MCF 10A (cell line): Measurements from ENCODE around the gene SRRM1. TPM values are rescaled to one million over a fixed set of nuclear protein-coding genes. Genes with fewer than 3 reads are reported as not detected.

Source experiments
- Bru-seq: library from RNA; stranded (reverse); fragments of 400-500 nt; gene quantifications from one replicate; lab custom pipeline; 2021; lab: Mats Ljungman, UMichigan
- BruChase-seq, 2 experiments: library from RNA; stranded (reverse); fragments of 400-500 nt; gene quantifications; one replicate each; lab custom pipeline; 2021; lab: Mats Ljungman, UMichigan
- BruUV-seq: library from RNA; stranded (reverse); fragments of 400-500 nt; replicated peaks from 2 replicates; lab custom pipeline; 2021; lab: Mats Ljungman, UMichigan
- CTCF ChIA-PET: fragments of 300-600 bp; sonication (Branson Sonifier 250); formaldehyde crosslinking; extraction: SDS; loops from one replicate; lab custom pipeline; 2021; ENCODE audit warnings: antibody characterized with exemption, inconsistent platforms; lab: Yijun Ruan, JAX
- POLR2A ChIA-PET: fragments of 300-600, 350-650 bp; sonication (Branson Sonifier 250); formaldehyde crosslinking; extraction: SDS; loops from one replicate; lab custom pipeline; 2020; ENCODE audit warnings: antibody characterized with exemption, inconsistent platforms; lab: Yijun Ruan, JAX
- DNase-seq: peaks from one replicate; pipeline ENCODE4 v3.0.0-alpha.2; 2018; ENCODE audit not compliant: unreplicated experiment
- H3K27ac Mint-ChIP-seq: one replicate; pipeline ENCODE4 v1.8.0; 2022; ENCODE audit warnings: mild to moderate bottlenecking, low read depth, mixed read lengths; ENCODE audit not compliant: unreplicated experiment
- H3K27me3 Mint-ChIP-seq: one replicate; pipeline ENCODE4 v1.8.0; 2022; ENCODE audit warnings: mixed read lengths; ENCODE audit not compliant: insufficient read depth, unreplicated experiment
- H3K36me3 Mint-ChIP-seq: one replicate; pipeline ENCODE4 v1.8.0; 2022; ENCODE audit warnings: mild to moderate bottlenecking, moderate library complexity, mixed read lengths; ENCODE audit not compliant: insufficient read depth, unreplicated experiment
- H3K4me1 Mint-ChIP-seq: one replicate; pipeline ENCODE4 v1.8.0; 2022; ENCODE audit warnings: mixed read lengths; ENCODE audit not compliant: insufficient read depth, unreplicated experiment
- H3K4me3 Mint-ChIP-seq: one replicate; pipeline ENCODE4 v1.8.0; 2022; ENCODE audit warnings: mild to moderate bottlenecking, moderate library complexity, mixed read lengths; ENCODE audit not compliant: unreplicated experiment
- H3K9me3 Mint-ChIP-seq: one replicate; pipeline ENCODE4 v1.8.0; 2022; ENCODE audit warnings: mixed read lengths; ENCODE audit not compliant: unreplicated experiment
- intact Hi-C: fragments of 100-400 bp; cut with micrococcal nuclease; formaldehyde crosslinking; loops from 2 replicates; pipeline ENCODE4 v1.14.1; 2022
- long read RNA-seq: library from polyadenylated mRNA; stranded (forward); transcript quantifications from one replicate; pipeline ENCODE4 v2.0.0, GENCODE V29; 2022
- total RNA-seq: library from RNA; stranded (reverse); gene quantifications from 2 replicates; pipeline ENCODE4 v1.2.3, GENCODE V29; 2022
- TF ChIP-seq, protein P1 (sequence below): fragments of 200-600 bp; IDR thresholded peaks from one replicate; pipeline ENCODE4 v1.8.0; 2022; ENCODE audit warnings: antibody characterized with exemption, mild to moderate bottlenecking; ENCODE audit not compliant: unreplicated experiment

Gene SRRM1, protein sequence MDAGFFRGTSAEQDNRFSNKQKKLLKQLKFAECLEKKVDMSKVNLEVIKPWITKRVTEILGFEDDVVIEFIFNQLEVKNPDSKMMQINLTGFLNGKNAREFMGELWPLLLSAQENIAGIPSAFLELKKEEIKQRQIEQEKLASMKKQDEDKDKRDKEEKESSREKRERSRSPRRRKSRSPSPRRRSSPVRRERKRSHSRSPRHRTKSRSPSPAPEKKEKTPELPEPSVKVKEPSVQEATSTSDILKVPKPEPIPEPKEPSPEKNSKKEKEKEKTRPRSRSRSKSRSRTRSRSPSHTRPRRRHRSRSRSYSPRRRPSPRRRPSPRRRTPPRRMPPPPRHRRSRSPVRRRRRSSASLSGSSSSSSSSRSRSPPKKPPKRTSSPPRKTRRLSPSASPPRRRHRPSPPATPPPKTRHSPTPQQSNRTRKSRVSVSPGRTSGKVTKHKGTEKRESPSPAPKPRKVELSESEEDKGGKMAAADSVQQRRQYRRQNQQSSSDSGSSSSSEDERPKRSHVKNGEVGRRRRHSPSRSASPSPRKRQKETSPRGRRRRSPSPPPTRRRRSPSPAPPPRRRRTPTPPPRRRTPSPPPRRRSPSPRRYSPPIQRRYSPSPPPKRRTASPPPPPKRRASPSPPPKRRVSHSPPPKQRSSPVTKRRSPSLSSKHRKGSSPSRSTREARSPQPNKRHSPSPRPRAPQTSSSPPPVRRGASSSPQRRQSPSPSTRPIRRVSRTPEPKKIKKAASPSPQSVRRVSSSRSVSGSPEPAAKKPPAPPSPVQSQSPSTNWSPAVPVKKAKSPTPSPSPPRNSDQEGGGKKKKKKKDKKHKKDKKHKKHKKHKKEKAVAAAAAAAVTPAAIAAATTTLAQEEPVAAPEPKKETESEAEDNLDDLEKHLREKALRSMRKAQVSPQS
- total RNA-seq (154 and 171 TPM in 2 replicates), Bru-seq, nascent RNA (percentile 96 among the genes with signal in this experiment), BruChase-seq, experiment 1, labeled RNA remaining after a 6-hour chase (percentile 98 among the genes with signal in this experiment), BruChase-seq, experiment 2, labeled RNA remaining after a 2-hour chase (percentile 97 among the genes with signal in this experiment)
- long read RNA-seq, full-length matches to known transcripts, result 34 of 264 reads
- long read RNA-seq, partial matches to known transcripts, result 30 of 264 reads
- long read RNA-seq, other reads (novel, unspliced or antisense), result 200 of 264 reads

DNA sequence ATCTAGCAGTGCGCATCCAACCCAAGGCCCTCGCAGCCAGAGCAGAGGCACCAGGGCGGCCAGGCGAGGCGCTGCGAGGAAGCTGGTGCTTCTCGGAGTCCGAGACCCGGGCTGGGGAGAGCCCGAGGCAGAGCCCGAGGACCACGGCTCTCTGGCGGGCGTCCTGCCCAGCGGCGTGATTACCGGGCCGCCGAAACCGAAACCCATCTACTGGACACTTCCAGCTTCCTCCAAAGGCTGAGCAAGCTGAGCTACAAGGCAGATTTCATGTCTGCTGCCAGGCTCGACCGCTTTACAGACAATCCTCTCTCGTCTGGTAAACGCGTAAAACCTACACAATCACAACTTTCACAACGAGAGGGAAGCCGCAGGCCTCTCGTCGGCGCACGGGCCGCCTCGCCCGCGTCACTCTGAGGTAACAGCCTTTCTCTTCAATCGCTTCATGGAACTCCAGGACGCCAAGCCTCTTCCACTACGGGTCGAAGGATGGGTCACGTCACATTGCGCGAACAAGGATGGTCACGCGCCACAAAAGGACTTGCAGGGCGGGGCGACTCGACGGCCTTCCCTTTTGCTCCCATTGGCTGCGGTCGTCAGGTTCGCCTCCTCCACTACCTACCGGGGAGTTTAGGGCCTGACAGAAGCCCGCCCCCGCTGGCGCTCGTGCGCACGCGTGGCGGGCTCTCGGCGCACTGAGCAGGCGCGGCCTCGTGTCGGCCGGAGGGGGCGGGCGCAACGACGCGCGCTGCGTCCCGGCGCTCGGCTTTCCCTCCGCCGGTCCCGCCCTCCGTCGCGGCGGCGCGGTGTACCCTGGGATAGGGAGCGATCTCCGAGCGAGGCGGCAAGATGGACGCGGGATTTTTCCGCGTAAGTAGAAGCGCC, at the start of gene SRRM1:
TSS of gene SRRM1 (plus strand) at position 822 of the 882 bp plus-strand sequence. CDS start at position 847, 25 bp downstream.
- Mint-ChIP-seq H3K36me3 (peaks cover 34% of the 10 kb centered on the region), H3K4me1 (peaks cover 25% of the 10 kb centered on the region), H3K4me3 (peak within 1 kb of the TSS; percentile 98), H3K9me3 (no peaks in the 10 kb centered on the region), H3K27ac (peak within 1 kb of the TSS; percentile 99), H3K27me3 (no peaks in the 10 kb centered on the region)
- peak; percentile 100 for DNase-seq
- TF ChIP-seq, protein P1, sequence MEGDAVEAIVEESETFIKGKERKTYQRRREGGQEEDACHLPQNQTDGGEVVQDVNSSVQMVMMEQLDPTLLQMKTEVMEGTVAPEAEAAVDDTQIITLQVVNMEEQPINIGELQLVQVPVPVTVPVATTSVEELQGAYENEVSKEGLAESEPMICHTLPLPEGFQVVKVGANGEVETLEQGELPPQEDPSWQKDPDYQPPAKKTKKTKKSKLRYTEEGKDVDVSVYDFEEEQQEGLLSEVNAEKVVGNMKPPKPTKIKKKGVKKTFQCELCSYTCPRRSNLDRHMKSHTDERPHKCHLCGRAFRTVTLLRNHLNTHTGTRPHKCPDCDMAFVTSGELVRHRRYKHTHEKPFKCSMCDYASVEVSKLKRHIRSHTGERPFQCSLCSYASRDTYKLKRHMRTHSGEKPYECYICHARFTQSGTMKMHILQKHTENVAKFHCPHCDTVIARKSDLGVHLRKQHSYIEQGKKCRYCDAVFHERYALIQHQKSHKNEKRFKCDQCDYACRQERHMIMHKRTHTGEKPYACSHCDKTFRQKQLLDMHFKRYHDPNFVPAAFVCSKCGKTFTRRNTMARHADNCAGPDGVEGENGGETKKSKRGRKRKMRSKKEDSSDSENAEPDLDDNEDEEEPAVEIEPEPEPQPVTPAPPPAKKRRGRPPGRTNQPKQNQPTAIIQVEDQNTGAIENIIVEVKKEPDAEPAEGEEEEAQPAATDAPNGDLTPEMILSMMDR, result no peak
- intact Hi-C loops, result loop anchor here (5.0 kb wide), 2 partner anchors 105 to 190 kb away; partner anchors contain the start of gene CLIC4
- ChIA-PET CTCF (interaction anchor here (0.9 to 1.1 kb wide), 2 partner anchors 228 to 249 kb away, joined by 4 read pairs; partner anchors contain the start of gene NIPAL3), POLR2A (interaction anchor here (0.6 to 5.9 kb wide), 23 partner anchors 11 to 602 kb away, joined by 3 to 66 read pairs (median 4); partner anchors contain the start of genes NIPAL3, STPG1 and SYF2)
- BruUV-seq, result TSS peak; percentile 94

DNA sequence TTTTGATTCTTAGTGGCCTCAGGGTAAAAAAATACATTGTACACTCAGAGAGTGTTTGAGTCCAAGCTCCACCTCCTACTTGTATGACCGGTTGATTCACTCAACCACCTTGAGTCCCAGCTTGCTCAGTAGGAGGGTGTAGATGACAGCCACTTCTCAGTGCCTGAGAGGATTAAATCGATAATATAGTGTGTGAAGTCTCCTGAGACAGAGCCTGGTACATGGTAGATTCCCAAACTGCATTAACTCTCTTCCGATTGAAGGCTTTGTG, 48.8 kb upstream of the SRRM1 start:
- TF ChIP-seq, protein P1, result no peak
- Mint-ChIP-seq H3K27me3 (no peaks in the 10 kb centered on the region), H3K9me3 (no peaks in the 10 kb centered on the region), H3K4me1 (peaks cover 14% of the 10 kb centered on the region), H3K36me3 (no peaks in the 10 kb centered on the region), H3K4me3 (no peak overlapping the region), H3K27ac (no peak overlapping the region)
- no TSS peak for BruUV-seq
- POLR2A ChIA-PET, result interaction anchor here (0.6 to 1.6 kb wide), 2 partner anchors 37 to 42 kb away, joined by 3 read pairs; no protein-coding TSS in a partner anchor
- DNase-seq, result peak; percentile 7
- CTCF ChIA-PET, result interaction anchor here (0.6 to 1.5 kb wide), 4 partner anchors 24 to 217 kb away, joined by 3 to 4 read pairs (median 4); no protein-coding TSS in a partner anchor
- intact Hi-C loops, result loop anchor here (5.0 kb wide), 1 partner anchor 43 kb away; no protein-coding TSS in a partner anchor

DNA sequence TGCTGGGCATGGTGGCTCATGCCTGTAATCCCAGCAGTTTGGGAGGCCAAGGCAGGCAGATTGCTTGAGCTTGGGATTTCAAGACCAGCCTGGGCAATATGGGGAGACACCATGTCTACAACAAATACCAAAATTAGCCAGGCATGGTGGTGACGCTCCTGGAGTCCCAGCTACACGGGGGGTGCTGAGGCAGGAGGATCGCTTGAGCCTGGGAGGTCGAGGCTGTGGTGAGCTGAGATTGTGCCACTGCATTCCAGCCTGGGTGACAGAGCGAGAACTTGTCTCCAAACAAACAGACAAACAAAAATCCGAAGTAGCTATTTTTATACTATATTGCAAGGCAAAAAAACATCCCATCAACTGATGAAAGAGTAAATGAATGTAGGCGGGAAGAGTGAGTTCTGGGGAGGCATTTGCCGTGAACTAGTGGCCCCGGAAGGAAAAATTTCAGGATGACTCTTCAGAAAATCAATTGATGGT, 46.7 kb upstream of the SRRM1 start:
- CTCF ChIA-PET, result interaction anchor here (0.5 to 1.6 kb wide), 3 partner anchors 9 to 145 kb away, joined by 3 to 15 read pairs (median 3); no protein-coding TSS in a partner anchor
- no TSS peak for BruUV-seq
- intact Hi-C loops, result no loop called here

More for the DNA sequence above, 46.7 kb upstream of the SRRM1 start:
- Mint-ChIP-seq H3K27me3 (no peaks in the 10 kb centered on the region), H3K4me1 (peaks cover 12% of the 10 kb centered on the region), H3K9me3 (no peaks in the 10 kb centered on the region), H3K4me3 (no peak overlapping the region), H3K27ac (no peak overlapping the region), H3K36me3 (no peaks in the 10 kb centered on the region)
- TF ChIP-seq, protein P1, result no peak
- DNase-seq, result no peak
- POLR2A ChIA-PET, result interaction anchor here (0.7 kb wide), 1 partner anchor 10 kb away, joined by 3 read pairs; no protein-coding TSS in a partner anchor
